CD14-positive monocyte (primary cell): ENCODE measurements around the gene XRCC4. TPM values are rescaled to one million over a fixed set of nuclear protein-coding genes. Genes with fewer than 3 reads are reported as not detected.

Experiments
- DNase-seq, 3 donors: peaks; one replicate each; pipeline ENCODE4 v3.0.0-alpha.2; 2011 to 2022
- H2AFZ ChIP-seq: 2 replicates; pipeline ENCODE4 v1.6.0; 2012; ENCODE audit warnings: mild to moderate bottlenecking, low read depth, low read length, inconsistent platforms; ENCODE audit not compliant: insufficient read depth, poor library complexity, severe bottlenecking
- H3K27ac ChIP-seq, 2 donors: 1 replicate in 1 of 2; 2 replicates in 1 of 2; pipeline ENCODE4 v1.5.1; 2012 to 2013; ENCODE audit warnings: low read length in 2 of 2, control low read depth in 1 of 2, inconsistent platforms in 1 of 2, low read depth in 1 of 2, mild to moderate bottlenecking in 1 of 2
- H3K27me3 ChIP-seq, 2 donors: one replicate each; pipeline versions ENCODE4 v1.6.0 to v1.6.1; 2011 to 2013; ENCODE audit warnings: low read length in 2 of 2; ENCODE audit not compliant: control insufficient read depth in 2 of 2, insufficient read depth in 2 of 2
- H3K36me3 ChIP-seq, 2 donors: replicated peaks in 1 of 2; 1 replicate in 1 of 2; 2 replicates in 1 of 2; pipeline versions ENCODE4 v1.5.1 to v1.6.1; 2012 to 2013; ENCODE audit warnings: low read length in 2 of 2, control low read depth in 1 of 2, inconsistent platforms in 1 of 2, mild to moderate bottlenecking in 1 of 2; ENCODE audit not compliant: insufficient read depth in 2 of 2, control insufficient read depth in 1 of 2
- H3K4me1 ChIP-seq, 2 donors: 1 replicate in 1 of 2; 2 replicates in 1 of 2; pipeline versions ENCODE4 v1.5.1 to v1.6.1; 2012 to 2013; ENCODE audit warnings: low read length in 2 of 2, control low read depth in 1 of 2, inconsistent platforms in 1 of 2, mild to moderate bottlenecking in 1 of 2, moderate library complexity in 1 of 2; ENCODE audit not compliant: insufficient read depth in 2 of 2, control insufficient read depth in 1 of 2
- H3K4me2 ChIP-seq: replicated peaks from 2 replicates; pipeline ENCODE3; 2012; ENCODE audit warnings: low read length, moderate library complexity, mild to moderate bottlenecking; ENCODE audit not compliant: poor library complexity, severe bottlenecking; ENCODE audit errors: extremely low read depth
- H3K4me3 ChIP-seq, 3 experiments: fragments of 200-600 bp in 1 of 3; sonication (generic) in 1 of 3; replicated peaks in 1 of 3; 1 replicate in 2 of 3; 2 replicates in 1 of 3; pipeline ENCODE4 v1.5.1; 2011 to 2013; ENCODE audit warnings: low read length in 3 of 3, mild to moderate bottlenecking in 3 of 3, control low read depth in 2 of 3, low read depth in 2 of 3, inconsistent platforms in 1 of 3, moderate library complexity in 1 of 3
- H3K79me2 ChIP-seq: 2 replicates; pipeline ENCODE4 v1.6.0; 2012; ENCODE audit warnings: mild to moderate bottlenecking, control low read depth, inconsistent platforms, low read length, moderate library complexity; ENCODE audit not compliant: insufficient read depth
- H3K9ac ChIP-seq: 2 replicates; pipeline ENCODE4 v1.6.0; 2017; ENCODE audit warnings: low read length, mild to moderate bottlenecking; ENCODE audit not compliant: insufficient read depth, poor library complexity, severe bottlenecking
- H3K9me3 ChIP-seq, 2 donors: replicated peaks in 1 of 2; 1 replicate in 1 of 2; 2 replicates in 1 of 2; pipeline versions ENCODE4 v1.5.1 to v1.6.1; 2012 to 2013; ENCODE audit warnings: low read length in 2 of 2, control low read depth in 1 of 2; ENCODE audit not compliant: control insufficient read depth in 1 of 2, insufficient read depth in 1 of 2
- H4K20me1 ChIP-seq: 2 replicates; pipeline ENCODE4 v1.6.0; 2012; ENCODE audit warnings: mild to moderate bottlenecking, low read length, control low read depth, moderate library complexity; ENCODE audit not compliant: insufficient read depth
- H3K27ac Mint-ChIP-seq, 7 donors: one replicate each; pipeline ENCODE4 v1.8.0; 2020; ENCODE audit warnings: mild to moderate bottlenecking in 7 of 7, mixed read lengths in 7 of 7, moderate library complexity in 6 of 7, inconsistent platforms in 2 of 7
- H3K27me3 Mint-ChIP-seq, 3 donors: one replicate each; pipeline ENCODE4 v1.8.0; 2021 to 2022; ENCODE audit warnings: low read depth in 3 of 3, mild to moderate bottlenecking in 3 of 3, mixed read lengths in 3 of 3, moderate library complexity in 3 of 3, inconsistent platforms in 1 of 3
- H3K36me3 Mint-ChIP-seq, 2 donors: one replicate each; pipeline ENCODE4 v1.8.0; 2020; ENCODE audit warnings: mixed read lengths in 2 of 2, inconsistent platforms in 1 of 2, mild to moderate bottlenecking in 1 of 2
- H3K4me1 Mint-ChIP-seq: one replicate; pipeline ENCODE4 v1.8.0; 2020; ENCODE audit warnings: mild to moderate bottlenecking, mixed read lengths
- H3K4me3 Mint-ChIP-seq, 2 donors: one replicate each; pipeline ENCODE4 v1.8.0; 2020; ENCODE audit warnings: mild to moderate bottlenecking in 2 of 2, mixed read lengths in 2 of 2, moderate library complexity in 1 of 2
- H3K9me3 Mint-ChIP-seq, 7 donors: one replicate each; pipeline ENCODE4 v1.8.0; 2020 to 2022; ENCODE audit warnings: mixed read lengths in 7 of 7, mild to moderate bottlenecking in 6 of 7, moderate library complexity in 6 of 7, inconsistent platforms in 2 of 7
- CTCF ChIP-seq: fragments of 200-600 bp; IDR thresholded peaks from one replicate; pipeline ENCODE4 v1.8.0; 2022; ENCODE audit warnings: antibody characterized with exemption, mild to moderate bottlenecking
- WGBS: methylation state at CpG from one replicate; pipeline ENCODE4 v1.1.5; 2013; ENCODE audit warnings: missing lambda C conversion rate; ENCODE audit not compliant: insufficient coverage; 5-methylcytosine and 5-hydroxymethylcytosine counted together
- intact Hi-C, 2 donors: fragments of 100-400 bp; cut with micrococcal nuclease; formaldehyde crosslinking; loops; one replicate each; pipeline versions ENCODE4 v1.15.0 to v1.15.1; 2023
- polyA plus RNA-seq, 3 donors: library from polyadenylated mRNA; depleted of rRNA in 1 of 3; unstranded in 2 of 3; stranded (reverse) in 1 of 3; fragments of 300-500 nt in 2 of 3; fragments of >200 nt in 1 of 3; fragmentation: Illumina TruSeq in 2 of 3; gene quantifications; 1 replicate in 2 of 3; 2 replicates in 1 of 3; pipeline ENCODE4 v1.2.3, GENCODE V29; 2012 to 2021

XRCC4 gene
- polyA plus RNA-seq, 3 donors: 4.0 to 21.8 (median 16.3) TPM

- H3K79me2 ChIP-seq: no peaks in the 10 kb centered on the region
- no peaks in the 10 kb centered on the region for H3K9me3 ChIP-seq
- peaks cover 0 to 5% (median 2%) of the 10 kb centered on the region in 7 donors for H3K9me3 Mint-ChIP-seq
- no peak overlapping the region for H3K27ac ChIP-seq
- no peaks in the 10 kb centered on the region for H3K27me3 ChIP-seq
- WGBS: 100% methylated on average over 2 of the region's 2 CpGs
- no peak for TF ChIP-seq CTCF
- intact Hi-C loops: no loop called here
- no peak for DNase-seq
- no peak overlapping the region for H3K27ac Mint-ChIP-seq
- peaks cover 0 to 3% of the 10 kb centered on the region in 2 donors for H3K36me3 Mint-ChIP-seq
- H3K4me2 ChIP-seq: no peak overlapping the region
- peaks cover 20% of the 10 kb centered on the region for H3K4me1 Mint-ChIP-seq
- no peak overlapping the region for H2AFZ ChIP-seq
- H3K4me3 ChIP-seq: no peak overlapping the region
- no peaks in the 10 kb centered on the region for H3K27me3 Mint-ChIP-seq
- no peak overlapping the region for H3K4me3 Mint-ChIP-seq
- peaks cover 6 to 17% of the 10 kb centered on the region in 2 donors for H3K4me1 ChIP-seq
- no peaks in the 10 kb centered on the region for H3K36me3 ChIP-seq
- H3K9ac ChIP-seq: no peak overlapping the region
- no peaks in the 10 kb centered on the region for H4K20me1 ChIP-seq
Observed at GRCh38 chr5:83177803-83178202, 100.5 kb downstream of the XRCC4 start.

GRCh38 chr5:83179966-83180365, 102.6 kb downstream of the XRCC4 start:
- H3K4me3 Mint-ChIP-seq: no peak overlapping the region
- intact Hi-C loops: no loop called here
- H3K9me3 Mint-ChIP-seq: peaks cover 0 to 5% (median 2%) of the 10 kb centered on the region in 7 donors
- H3K36me3 Mint-ChIP-seq: peaks cover under 1 to 7% of the 10 kb centered on the region in 2 donors
- Histone ChIP-seq H3K27me3 (no peaks in the 10 kb centered on the region), H3K9ac (no peak overlapping the region), H3K4me2 (no peak overlapping the region), H4K20me1 (no peaks in the 10 kb centered on the region), H3K4me1 (peaks cover 3 to 9% of the 10 kb centered on the region in 2 donors), H3K27ac (no peak overlapping the region), H3K79me2 (no peaks in the 10 kb centered on the region), H3K9me3 (no peaks in the 10 kb centered on the region), H3K4me3 (no peak overlapping the region), H3K36me3 (no peaks in the 10 kb centered on the region), H2AFZ (no peak overlapping the region)
- H3K27ac Mint-ChIP-seq: no peak overlapping the region
- DNase-seq: no peak
- TF ChIP-seq CTCF: no peak
- no peaks in the 10 kb centered on the region for H3K27me3 Mint-ChIP-seq
- H3K4me1 Mint-ChIP-seq: peaks cover 10% of the 10 kb centered on the region
